NCI-H226 (cell line): ENCODE measurements around the gene CFAP141.
"Not testable (repeated sequence)": the region's sequence is repeated elsewhere in the genome, so short reads cannot be mapped to it uniquely, and the experiment has no call there.

ENCODE experiments used
- DNase-seq: peaks from one replicate; pipeline ENCODE4 v3.0.0-alpha.2; 2015

CFAP141 gene

DNA sequence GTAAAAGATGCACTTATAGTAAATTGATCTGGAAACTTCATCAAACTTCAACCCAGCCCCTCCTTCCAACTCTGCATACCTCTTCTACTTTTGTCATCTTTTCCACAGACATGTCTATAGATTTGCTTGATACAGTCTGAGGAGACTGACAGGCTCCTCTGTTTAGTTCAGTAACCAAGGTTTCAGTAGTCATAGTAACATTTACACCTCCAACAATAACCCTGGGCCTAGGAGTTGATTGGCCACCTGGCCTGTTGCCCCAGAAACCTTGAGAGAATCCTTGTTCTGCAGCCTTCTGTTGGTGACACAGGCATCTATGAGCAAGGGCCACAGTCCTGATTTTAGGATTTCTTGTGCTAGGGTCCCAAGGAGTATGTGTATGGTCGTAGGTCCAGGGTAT is at the start of gene CFAP141:
CFAP141 (minus strand) TSS at position 138 of the 400 bp plus-strand sequence; CDS start at position 112, 26 bp downstream.
- peak; percentile 37 for DNase-seq

DNA sequence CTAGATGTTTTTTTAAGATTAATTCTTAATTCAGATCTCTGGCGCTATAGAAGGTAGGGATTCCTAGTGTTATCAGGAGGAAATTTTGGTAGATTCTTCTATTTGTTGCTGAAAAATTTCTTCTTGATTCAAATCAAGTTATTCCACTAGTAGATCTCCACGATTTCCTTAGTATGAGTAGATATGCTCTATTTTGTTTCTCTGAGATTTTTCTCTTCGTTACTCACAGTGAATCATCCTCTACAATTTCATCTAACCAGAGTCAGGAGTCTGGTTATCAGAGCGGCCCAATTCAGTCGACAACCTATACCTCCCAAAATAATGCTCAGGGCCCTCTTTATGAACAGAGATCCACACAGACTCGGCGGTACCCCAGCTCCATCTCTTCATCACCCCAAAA is 47.5 kb upstream of the CFAP141 start:
- DNase-seq, result no peak

DNA sequence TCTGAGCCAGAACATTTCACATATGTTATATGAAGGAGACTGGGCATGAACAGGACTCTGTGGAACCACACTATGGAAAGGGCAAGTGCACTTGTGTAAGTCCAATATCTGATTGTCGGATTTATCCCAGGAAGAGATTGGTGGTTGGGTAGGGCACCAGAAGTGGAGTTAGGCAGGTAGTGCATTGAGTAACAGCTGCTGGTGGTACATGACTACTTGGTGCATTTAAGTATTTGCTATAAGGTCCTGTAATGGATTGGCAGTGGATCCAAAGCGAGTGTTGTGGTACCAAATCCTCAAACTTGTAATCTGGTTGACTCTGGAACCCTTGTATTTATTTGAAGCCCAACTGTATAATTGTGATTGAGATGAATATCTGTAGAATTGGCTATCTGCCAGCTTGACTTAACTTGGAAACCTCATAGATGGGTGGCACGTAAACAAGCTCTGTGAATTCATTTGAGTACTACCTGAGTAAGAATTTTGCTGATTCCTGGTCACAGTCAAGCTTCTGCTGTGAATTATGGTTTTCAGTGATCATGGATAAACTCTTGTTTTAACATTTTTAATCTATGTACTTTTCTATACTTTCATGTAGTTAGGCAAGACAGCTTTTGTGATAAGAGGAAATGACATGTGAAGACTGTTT is 35.7 kb upstream of the CFAP141 start:
- DNase-seq, result no peak

DNA sequence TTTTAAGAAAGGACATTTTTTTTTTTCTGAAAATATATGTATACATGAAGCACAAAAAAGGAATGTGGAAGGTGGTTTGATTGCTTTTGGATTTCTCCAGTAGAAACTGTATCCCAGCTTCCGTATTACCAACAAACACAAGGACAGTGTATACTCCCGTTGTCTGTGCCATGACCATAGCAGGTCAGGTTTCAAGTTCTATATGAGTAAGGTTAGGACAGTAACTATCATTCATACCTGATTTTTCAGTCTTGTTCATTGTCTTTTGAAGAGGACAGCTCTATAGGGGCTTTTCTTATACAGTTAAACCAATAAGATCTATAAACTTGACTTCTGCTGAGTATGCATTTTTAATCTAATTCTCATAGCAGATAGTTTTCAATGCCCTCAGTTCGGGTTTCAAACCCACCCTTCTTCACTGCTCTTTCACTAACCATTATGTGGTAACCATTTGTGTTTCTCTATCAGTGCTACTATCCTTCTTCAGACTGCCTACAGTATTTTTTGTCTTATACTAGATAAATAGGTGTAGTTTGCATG is 34.2 kb upstream of the CFAP141 start:
- no peak for DNase-seq

DNA sequence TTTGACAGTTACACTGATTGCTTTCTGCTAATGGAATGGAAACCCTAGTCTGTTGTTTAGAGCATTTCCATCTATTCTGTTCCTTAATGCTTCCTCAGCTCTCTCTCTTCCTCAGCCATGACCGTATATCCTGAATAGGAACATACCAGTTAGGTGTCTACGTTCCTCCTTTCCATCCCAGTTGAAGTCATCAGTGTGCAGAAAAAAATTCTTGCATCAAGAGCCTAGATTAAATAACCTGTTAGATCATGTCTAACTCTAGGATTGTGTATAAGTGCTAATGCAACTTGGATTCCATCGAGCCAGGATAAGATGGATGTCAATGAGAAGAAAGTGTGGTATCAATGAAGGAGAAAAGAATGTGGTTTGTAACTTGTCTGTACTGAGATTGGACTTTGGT is 33.4 kb upstream of the CFAP141 start:
- DNase-seq, result no peak

DNA sequence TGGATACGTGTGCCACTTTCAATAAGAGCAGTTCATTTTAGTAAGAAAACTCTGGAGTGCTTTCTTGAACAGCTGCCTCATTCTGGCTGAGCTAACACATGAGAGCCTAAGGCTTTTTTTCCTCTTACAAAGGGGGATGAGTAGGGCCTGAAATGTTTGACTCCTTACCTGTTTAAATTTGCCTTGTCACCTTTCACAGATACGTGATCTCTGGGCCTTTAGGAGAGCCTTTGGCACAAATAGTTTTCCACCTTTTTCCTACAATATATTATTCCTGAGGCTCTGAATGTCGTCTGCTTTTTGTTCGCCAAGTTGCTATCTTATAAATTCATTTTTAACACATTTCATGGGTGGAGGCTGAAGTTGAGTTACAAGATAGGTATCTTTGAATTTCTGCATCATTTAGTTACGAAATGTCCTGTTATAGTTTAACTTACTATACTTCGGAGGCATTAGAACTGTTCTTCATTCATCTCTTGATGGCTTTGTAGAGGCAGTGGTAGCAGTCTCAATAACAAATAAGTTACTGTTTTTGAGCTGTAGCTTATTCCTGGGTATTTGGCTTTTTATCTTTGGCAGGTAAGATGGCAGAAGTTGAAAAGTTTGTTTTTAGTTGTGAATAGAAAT is 31.9 kb upstream of the CFAP141 start:
- DNase-seq, result no peak

DNA sequence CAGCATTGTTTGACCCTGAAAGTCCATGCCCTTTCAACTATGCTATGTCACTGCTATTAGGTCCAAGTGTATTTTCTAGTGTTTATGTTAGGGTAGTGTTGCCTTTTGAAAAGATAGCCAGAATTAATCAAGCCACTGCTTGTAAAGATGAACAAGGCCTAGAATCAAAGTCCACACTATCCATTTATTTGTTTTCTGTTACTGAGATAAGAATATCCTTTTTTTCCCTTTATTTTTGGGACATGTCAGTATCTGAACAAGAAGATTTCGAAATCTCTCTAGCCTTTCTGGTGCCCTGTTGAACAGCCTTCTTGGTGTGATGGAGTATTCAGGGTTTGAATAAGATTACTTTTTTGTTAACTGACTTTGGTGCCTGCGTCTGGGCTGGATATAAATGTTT is 31.3 kb upstream of the CFAP141 start:
- no peak for DNase-seq

DNA sequence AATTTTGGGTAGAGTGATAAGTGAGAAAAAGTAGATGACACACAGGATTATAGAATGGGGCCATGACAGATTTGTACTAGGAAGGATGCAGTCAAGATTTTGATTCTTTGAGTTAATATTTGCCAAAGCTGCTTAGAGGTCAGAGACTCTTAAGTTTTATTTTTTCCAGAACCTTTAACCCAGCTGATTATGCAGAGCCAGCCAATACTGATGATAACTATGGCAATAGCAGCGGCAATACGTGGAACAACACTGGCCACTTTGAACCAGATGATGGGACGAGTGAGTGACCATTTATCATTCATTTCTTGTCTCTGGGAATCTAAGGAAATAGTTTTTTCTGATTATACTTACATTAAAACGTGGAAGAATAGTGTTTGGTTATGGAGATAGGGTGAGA is 30.7 kb upstream of the CFAP141 start:
- no peak for DNase-seq

DNA sequence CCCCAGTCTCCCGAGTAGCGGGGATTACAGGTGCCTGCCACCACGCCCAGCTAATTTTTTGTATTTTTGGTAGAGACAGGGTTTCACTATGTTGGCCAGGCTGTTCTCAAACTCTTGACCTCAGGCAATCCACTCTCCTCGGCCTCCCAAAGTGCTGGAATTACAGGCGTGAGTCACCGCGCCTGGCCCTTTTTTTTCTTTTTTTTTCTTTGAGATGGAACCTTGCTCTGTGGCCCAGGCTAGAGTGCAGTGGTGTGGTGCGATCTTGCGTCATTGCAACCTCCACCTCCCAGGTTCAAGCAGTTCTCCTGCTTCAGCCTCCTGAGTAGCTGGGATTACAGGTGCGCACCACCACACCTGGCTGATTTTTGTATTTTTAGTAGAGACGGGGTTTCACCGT is 27.0 kb upstream of the CFAP141 start:
- not testable (repeated sequence) for DNase-seq

DNA sequence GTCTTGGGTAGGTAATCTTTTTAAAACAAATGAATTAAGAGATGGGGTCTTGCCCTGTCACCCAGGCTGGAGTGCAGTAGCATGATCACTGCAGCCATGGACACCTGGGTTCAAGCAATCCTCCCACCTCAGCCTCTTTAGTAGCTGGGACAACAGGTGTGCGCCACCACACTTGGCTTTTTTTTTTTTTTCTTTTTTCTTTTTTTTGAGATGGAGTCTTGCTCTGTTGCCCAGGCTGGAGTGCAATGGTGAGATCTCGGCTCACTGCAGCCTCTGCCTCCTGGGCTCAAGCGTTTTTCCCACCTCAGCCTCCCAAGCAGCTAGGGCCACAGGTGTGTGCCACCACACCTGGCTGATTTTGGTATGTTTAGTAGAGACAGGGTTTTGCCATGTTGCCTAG is 25.0 kb upstream of the CFAP141 start:
- DNase-seq, result not testable (repeated sequence)

DNA sequence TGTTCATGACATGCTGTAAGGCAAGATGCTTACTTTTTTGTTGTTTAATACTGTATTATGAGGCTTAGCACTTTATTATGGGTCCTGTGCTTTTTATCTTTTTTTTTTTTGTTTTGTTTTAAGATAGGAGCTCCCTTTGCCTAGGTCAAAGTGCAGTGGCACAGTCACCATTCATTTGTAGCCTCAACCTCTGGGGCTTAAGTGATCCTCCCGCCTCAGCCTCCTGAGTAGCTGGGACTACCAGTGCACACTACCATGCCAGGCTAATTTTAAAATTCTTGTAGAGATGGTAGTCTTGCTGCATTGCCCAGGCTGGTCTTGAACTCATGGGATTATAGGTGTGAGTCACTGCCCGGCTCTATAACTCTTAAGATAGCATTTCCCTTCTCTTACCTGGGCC is 19.2 kb upstream of the CFAP141 start:
- no peak for DNase-seq

DNA sequence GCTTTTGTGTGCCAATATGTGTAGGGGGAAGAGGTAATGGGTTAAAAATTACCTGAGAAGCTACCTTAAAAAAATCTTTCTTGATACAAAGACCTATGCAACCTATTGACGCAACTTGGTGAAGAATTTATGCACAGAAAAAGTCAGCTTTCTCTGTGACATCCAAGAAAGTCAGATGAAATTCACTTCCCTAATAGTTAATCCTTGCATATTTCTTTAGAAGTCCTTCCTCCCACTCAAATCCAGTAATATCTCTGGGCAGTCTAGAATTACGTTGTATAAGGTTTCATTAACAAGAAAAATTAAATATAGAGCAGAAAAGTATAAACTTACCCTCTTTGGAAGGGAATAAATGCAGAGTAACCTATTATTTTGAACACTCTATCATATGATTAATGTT is 17.5 kb upstream of the CFAP141 start:
- DNase-seq, result no peak

DNA sequence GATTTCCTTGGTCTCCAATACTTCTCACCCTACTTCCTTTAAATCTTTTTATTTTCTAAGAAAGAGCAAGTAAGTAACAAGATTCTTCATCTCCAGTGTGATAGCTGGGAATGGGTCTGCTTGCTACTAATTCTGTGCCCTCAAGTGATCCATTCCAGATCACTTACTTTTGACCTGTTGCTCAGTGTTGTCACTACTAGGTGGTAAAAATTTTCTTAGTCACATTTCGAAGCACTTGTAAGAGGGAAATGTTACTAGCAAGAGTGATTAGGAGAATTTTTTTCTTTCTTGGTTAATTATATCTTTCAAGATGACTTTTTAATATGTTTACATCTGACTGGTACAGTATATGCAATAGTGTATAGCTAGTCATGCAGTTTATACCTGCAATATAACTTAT is 16.8 kb upstream of the CFAP141 start:
- no peak for DNase-seq

DNA sequence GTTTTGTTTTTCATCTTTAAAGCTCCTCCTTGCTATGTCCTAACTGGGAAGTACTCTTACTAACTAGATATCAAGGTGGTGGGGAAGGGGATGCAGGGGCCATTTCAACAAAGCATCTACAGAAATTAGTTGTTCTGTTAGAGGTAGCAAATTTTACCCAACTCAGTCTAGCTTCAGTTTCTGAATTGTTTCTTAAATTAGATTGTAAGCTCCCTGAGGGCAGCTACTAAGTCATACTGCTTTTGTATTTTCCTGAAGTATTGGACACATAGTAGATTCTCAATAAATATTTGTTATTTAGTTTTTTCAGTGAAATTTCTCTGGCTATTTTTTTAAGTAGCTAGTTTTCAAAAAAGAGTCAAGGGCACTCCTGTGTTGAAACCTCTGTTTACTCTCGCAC is 16.4 kb upstream of the CFAP141 start:
- DNase-seq, result no peak

DNA sequence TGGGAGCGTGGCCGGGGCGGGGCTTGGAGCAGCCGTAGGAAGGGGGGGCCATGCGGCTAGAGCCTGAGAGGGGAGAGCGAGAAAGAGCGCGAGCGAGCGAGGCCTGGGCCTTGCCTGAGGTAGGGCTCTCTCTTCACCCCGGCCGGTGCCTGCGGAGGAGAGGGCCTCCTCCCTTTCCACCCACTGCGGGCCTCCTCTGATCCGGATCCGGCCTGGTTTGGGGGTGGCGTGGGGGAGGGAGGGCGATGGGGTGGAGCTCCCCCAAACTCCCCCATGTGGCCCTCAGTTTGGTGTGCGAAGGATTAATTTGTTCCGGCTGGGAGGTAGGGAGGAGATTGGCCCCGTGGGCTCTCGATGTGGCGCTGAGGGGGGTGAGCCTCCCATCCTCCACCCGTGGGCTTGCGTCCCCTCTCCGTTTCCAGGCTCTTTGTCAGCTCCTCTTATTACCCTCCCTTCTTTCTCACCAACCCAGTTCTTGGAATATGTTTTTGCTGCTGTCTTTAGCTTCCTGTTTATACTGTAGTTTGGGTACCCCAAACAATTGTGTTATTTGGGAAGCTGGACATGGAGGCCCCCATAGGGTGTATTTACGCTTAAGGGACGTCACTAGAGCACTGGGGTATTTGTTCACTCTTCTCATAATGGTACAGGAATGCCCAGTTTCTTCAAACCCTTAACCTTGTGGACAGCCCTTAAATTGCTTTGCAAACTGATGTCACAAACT is 15.3 kb upstream of the CFAP141 start:
- DNase-seq, result peak; percentile 51

DNA sequence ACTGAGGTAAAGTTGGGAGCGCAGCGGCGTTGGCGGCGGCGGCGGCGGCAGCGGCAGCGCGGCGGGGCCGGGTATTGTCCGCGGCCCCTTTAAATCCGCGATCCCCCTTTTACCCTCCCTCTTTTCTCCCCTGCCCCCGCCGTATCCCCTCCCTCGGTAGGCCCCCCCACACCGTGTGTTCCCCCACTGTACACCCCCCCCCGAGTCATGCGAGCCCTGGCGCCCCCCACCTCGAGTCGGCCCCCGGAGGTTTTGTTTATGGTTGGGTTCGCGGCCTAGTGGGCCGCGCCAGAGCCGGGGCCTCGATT is 14.8 kb upstream of the CFAP141 start:
- no peak for DNase-seq

DNA sequence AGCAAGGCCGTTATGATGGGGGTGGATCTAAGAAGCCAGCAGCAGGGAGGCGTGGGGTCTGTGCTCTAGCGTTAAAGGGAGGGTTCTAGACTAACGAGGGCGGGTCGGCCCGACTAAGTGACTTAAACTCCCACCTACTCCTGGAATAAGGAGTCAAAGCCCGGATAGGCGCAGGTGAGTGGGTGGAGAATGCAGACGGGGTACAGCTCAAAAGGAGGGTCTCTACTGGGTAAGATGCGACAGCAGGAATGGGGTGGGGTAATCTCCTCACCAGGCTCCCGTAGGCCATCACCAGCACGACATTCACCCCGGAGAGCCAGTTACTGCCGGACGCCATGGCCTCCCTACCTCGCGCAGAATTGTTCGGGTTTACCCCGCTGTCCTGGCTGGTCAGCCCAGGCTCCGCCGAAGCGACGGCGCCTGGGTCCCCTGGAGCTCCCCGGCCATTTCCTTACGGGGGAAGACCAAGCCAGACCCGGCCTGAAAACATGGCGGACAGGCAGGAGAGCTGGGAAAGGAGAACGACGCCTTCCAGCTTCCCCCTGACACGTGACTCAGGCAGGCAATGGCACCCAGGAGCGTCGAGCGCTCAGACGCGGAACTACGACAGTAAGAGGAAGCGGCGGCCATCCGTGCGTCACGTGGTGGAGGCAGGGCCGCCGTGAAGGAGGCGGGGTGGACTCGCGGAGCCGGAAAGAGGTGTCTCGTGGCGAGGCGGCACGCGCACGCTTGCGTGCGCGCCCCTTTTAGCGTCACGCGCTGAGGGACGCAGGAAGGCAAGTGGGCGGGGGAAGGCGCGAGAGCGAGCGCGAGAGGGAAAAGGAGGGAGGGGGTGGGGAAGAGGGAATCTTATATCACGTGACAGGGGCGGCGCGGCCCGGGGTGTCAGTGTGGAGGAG is 14.2 kb upstream of the CFAP141 start, which contains the start of gene UBAP2L:
UBAP2L (plus strand) TSS at position 885 of the 899 bp plus-strand sequence. CDS start 4,169 bp downstream, outside the sequence.
- peak; percentile 99 for DNase-seq

DNA sequence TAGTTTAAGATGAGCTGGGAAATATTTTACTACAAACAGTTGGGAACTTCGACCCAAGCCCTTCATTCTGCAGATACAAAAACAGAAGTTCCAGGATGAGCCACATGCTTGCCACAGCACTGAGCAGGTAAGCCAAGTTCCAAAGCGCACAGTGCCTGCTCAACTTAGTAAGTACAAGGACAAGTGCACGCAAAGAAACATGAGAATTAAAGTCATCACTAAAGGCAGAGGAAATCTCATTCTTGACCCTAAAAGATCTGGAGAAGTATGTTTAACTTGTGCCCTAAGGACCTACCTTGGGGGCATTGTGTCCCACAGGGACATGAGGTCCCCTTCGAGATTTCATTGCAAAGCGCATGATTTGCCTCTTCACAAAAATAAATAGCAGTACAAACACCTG is 13.4 kb upstream of the CFAP141 start:
- DNase-seq, result no peak

DNA sequence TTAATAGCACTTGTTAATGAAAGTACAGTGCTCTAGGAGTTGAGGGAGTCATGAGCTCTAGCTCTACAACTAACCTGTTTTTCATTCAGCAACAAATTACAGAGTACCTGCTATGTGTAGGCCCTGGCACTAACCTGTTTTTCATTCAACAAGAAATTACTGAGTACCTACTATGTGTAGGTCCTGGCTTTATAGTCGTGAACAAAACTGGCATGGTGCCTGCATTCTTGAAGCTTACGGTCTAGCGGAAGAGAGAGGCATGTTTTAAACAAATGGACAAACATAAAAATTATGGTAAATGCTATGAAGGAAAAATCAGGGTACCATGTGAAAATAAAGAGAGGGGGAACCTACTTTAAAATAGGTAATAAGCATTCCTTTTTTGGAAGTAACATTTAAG is 12.4 kb upstream of the CFAP141 start:
- no peak for DNase-seq

DNA sequence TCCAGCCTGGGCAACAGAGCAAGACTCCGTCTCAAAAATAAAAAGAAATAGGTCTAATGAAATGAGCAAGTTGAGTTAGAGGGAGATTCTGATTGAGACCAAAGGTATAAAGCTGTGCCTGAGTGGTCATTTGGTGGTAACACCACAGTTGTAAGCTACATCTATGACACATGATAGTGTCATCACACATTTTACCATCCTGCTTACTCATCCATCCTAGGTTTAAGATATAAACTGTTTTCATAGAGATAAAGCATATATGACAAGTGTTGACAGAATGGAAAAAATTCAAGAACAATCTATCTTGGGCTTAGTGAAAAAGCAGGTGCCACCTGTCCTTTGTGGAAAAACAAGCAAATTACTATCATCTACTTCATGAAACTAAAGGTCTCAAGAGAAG is 7.1 kb upstream of the CFAP141 start:
- peak; percentile 50 for DNase-seq

DNA sequence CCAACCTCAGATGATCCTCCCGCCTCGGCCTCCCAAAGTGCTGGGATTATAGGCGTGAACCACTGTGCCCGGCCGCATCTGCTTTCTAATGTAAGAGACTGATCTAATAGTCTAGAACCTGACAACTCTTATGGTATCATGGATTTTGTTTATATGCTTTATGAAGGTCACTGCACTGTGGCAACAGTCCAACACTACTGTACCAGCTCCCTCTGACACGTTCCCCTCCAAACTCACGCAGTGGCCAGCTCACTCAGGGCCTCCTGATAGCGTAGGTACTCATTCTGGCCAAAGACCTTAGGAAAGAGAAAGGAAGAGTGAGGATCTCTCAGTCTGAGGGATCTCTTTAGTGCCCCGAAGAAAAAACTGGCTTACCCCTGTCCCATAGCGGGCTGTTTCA is 6.0 kb upstream of the CFAP141 start:
- no peak for DNase-seq

DNA sequence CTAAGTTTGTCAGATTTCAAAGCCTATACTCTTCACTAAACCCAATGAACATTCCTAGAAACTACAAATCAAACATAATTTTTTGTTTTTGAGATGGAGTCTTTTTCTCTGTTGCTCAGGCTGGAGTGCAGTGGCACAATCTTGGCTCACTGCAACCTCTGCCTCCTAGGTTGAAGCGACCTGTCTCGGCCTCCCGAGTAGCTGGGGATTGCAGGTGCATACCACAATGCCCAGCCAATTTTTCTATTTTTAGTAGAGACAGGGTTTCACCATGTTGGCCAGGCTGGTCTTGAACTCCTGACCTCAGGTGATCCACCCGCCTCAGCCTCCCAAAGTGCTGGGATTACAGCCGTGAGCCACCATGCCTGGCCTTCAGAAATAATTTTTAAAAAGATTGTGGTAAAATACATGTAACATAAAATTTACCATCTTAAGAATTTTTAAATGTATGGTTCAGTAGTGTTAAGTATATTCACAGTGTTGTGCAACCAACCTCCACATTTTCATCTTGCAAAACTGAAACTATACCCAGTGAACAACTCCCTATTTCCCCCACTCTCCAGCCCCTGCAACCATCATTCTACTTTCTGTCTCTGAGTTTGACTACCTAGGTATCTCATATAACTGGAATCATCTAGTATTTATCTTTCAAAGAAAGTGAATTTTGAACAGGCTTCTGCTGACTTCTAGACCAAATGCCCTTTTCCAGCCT is 2.7 kb upstream of the CFAP141 start:
- DNase-seq, result no peak
